HG03354 (cell line): ENCODE data around the gene VAV2.

Experiments
- ATAC-seq: cut with Tn5 transposase; IDR thresholded peaks from one replicate; pipeline ENCODE4 v1.9.1; 2021; ENCODE audit warnings: mild to moderate bottlenecking; ENCODE audit not compliant: unreplicated experiment, poor library complexity, severe bottlenecking

The VAV2 gene

GRCh38 chr9:133813749-133814585 lies 178.2 kb downstream of the VAV2 start:
- ATAC-seq, result no peak

- ATAC-seq, result no peak
These were observed 179.0 kb downstream of the VAV2 start for GRCh38 chr9:133812941-133813748.

DNA sequence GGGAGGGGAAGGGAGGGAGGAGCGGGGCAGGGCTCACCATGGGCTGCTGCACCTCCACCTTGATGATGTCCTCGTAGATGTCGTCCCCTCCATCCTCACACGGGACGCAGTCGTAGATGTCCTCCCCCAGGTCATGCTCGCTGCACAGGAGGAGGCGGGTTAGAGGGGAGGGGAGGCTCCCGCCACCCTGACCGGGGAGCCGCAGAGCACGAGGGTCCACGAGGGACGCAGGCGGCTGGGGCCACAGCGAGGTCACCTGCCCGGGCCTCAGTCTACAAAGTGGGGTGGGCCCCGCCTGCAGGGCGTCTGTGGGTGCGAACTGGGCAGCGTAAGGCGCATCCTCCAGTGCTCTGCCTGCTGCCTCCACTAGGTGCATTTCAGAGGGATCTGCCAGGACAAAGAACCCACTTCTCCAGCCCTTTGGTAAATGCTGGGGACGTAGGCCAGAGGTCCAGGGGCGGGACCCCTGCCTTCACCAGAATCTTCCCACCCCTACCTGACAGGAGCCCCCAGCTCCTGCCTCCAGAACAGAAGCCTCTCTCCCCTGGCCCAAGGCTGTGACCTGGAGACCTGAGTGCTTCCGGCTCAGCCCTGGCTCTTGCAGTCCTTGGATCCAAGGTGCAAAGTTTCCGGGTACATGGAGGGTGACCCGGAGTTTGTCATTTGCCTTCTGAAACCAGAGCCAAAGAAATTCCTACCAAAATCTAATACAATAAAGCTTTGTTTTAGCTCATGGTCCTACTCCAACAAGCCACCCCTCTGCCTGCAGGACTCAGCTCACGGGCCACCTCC lies 179.9 kb downstream of the VAV2 start:
- no peak for ATAC-seq

- no peak for ATAC-seq
These were observed 180.7 kb downstream of the VAV2 start for GRCh38 chr9:133811471-133811870.

DNA sequence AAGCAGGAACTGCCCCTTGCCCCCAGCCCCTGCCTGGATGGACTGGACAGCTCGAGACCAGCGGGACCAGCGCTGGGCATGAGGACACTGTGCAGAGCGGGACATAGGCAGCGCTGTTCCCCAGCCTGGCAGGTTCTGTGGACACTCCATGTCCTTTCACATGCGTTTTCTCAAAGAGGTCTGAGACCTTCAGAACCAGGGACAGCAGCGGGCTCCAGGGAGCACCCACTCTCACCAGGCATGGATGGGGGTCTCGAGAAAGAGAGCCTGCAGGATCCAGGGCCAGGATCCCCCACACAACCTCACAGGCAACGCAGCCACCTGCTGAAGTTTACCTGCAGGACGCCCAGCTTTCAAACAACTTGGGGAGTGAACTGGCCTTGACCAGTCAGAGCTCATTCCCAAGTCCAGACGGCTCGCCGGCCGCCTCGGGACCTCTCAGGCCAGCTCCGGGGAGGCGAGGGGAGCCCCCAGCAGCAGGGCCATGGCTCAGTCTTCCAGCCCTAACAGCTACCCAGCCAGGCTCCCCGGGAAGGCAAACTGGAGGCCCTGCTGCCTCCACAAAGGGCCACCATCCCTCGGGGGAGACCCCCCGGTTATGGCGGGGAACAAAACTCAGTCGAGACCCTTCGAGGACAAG lies 181.4 kb downstream of the VAV2 start:
- no peak for ATAC-seq

DNA sequence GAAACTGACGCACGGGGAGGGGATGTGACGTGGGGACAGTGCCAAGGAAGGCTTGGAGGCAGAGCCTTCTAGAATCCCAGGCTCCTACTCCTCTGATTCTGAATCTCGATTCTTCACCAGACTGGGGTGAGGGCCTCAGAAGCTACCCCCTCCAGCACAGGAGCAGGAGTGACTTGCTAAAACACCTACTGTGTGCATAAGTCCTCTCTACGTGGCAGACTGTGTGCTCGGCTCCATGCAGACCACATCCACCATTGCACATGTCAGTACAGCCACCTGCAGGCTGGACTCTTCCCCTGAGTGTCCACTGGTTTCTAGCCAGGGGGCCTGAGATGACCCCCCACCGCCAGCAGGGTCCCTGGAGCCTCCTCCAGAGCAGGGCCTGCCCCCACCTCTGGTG lies 182.8 kb downstream of the VAV2 start:
- ATAC-seq, result no peak

DNA sequence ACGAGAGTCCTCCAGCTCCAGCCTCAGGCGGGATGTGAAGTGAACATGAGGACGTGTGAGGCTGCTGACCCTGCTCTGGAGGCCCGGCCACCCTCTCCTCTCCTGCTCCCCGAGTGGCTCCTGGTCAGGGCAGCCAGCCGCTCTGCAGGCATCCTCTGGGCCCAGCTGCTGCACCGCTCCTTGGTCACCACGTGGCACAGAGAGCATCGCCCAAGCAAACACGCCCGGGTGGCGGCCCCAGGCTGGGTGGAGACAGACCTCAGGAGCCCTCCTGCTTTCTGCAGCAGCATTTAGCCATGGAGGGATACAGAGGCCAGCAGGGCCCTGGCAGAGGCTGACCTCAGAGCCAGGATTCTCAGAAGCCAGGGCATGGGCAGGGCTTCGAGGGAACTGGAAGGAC lies 184.3 kb downstream of the VAV2 start:
- no peak for ATAC-seq

DNA sequence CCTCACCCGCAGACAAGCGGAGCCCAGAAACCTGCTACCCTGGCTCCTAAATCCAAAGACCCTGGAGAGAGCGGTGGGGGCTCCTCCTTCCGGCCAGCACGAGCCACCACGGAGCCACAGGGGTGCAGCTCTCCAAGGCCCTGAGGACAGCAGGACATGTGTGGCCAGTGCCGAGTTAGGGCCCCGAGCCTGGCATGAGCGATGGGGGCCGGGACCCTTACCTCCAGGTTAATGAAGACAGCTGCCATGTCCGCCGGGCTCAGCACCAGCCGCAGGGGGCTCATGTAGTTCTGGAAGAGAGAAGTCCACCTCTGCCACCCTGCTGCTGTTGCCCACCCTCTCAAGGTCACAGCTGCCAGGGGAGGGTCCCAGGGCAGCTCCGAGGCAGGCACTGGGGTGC lies 185.1 kb downstream of the VAV2 start:
- ATAC-seq, result no peak

DNA sequence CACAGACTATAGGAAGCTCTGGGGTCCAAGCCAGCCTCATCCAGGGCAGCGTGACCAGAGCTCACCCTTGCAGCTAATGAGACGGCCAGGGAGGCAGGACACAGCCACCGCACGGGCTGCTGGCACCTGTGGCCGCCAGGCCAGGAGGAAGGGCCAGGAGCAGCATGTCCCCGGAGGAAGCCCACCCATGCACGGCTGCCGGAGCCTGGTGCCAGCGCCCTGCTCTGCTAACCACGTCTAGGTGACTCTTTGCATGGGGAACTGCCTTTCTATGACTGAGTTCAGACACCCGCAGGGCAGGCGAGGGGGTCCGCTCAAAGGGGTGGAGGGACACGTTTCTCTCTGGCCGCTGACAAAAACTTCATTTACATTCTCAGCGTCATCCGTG lies 185.5 kb downstream of the VAV2 start:
- no peak for ATAC-seq

- no peak for ATAC-seq
These were observed 186.1 kb downstream of the VAV2 start for GRCh38 chr9:133805876-133806622.

GRCh38 chr9:133804199-133804598 lies 187.9 kb downstream of the VAV2 start:
- no peak for ATAC-seq

GRCh38 chr9:133803745-133804144 lies 188.4 kb downstream of the VAV2 start:
- ATAC-seq, result no peak

GRCh38 chr9:133803028-133803585 lies 189.0 kb downstream of the VAV2 start:
- ATAC-seq, result no peak

- ATAC-seq, result no peak
These were observed 190.4 kb downstream of the VAV2 start for GRCh38 chr9:133801739-133802138.

- no peak for ATAC-seq
These were observed 191.9 kb downstream of the VAV2 start for GRCh38 chr9:133800266-133800665.

DNA sequence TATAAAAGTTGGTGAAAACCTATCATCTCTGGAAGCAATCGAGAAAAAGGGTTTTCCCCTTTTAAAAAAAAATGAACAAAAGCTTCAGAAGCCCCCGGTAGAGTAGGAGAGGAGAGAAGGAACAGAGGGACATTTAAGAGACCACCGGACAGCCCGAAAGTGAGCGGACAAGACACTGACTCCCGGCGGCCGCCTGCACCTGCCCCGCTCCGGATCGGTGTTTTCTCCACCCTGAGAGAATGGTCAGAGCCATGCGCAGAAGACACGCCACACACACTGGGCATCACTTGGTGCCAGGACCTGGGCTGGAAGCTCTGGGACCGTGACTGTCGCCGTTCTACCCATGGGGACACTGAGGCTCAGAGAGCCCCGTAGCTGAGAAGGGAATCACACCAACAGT lies 192.4 kb downstream of the VAV2 start:
- no peak for ATAC-seq

GRCh38 chr9:133799106-133799505 lies 193.0 kb downstream of the VAV2 start:
- ATAC-seq, result no peak

- no peak for ATAC-seq
These were observed 194.0 kb downstream of the VAV2 start for GRCh38 chr9:133798160-133798559.
